GM18870 (cell line): ENCODE measurements around the gene QTRT2.

Source experiments
- ATAC-seq: cut with Tn5 transposase; IDR thresholded peaks from one replicate; pipeline ENCODE4 v1.9.1; 2021; ENCODE audit warnings: moderate library complexity; ENCODE audit not compliant: unreplicated experiment

The QTRT2 gene

GRCh38 chr3:114076711-114077110 lies 20.2 kb downstream of the QTRT2 start:
- no peak for ATAC-seq

GRCh38 chr3:114078126-114078525 lies 21.6 kb downstream of the QTRT2 start:
- no peak for ATAC-seq

GRCh38 chr3:114079761-114080160 lies 23.2 kb downstream of the QTRT2 start:
- ATAC-seq = no peak

GRCh38 chr3:114080201-114080600 lies 23.7 kb downstream of the QTRT2 start:
- no peak for ATAC-seq

GRCh38 chr3:114081037-114081436 lies 24.5 kb downstream of the QTRT2 start:
- ATAC-seq = no peak

- no peak for ATAC-seq
Observed at GRCh38 chr3:114083112-114083511, 26.6 kb downstream of the QTRT2 start.

- no peak for ATAC-seq
Observed at GRCh38 chr3:114086356-114086755, 29.8 kb downstream of the QTRT2 start.

- ATAC-seq = no peak
Observed at GRCh38 chr3:114089675-114090074, 33.1 kb downstream of the QTRT2 start.

- no peak for ATAC-seq
Observed at GRCh38 chr3:114092151-114093015, 35.8 kb downstream of the QTRT2 start.

GRCh38 chr3:114093016-114093380 lies 36.5 kb downstream of the QTRT2 start:
- ATAC-seq = no peak

- no peak for ATAC-seq
Observed at GRCh38 chr3:114093596-114093995, 37.1 kb downstream of the QTRT2 start.

- ATAC-seq = no peak
Observed at GRCh38 chr3:114095796-114096195, 39.3 kb downstream of the QTRT2 start.

GRCh38 chr3:114101101-114101500 lies 44.6 kb downstream of the QTRT2 start:
- no peak for ATAC-seq

- no peak for ATAC-seq
Observed at GRCh38 chr3:114103181-114103580, 46.6 kb downstream of the QTRT2 start.

- no peak for ATAC-seq
Observed at GRCh38 chr3:114103858-114104257, 47.3 kb downstream of the QTRT2 start.

GRCh38 chr3:114104414-114104813 lies 47.9 kb downstream of the QTRT2 start:
- no peak for ATAC-seq

- ATAC-seq = no peak
Observed at GRCh38 chr3:114108137-114108536, 51.6 kb downstream of the QTRT2 start.

GRCh38 chr3:114110439-114110838 lies 53.9 kb downstream of the QTRT2 start:
- no peak for ATAC-seq

- ATAC-seq = no peak
Observed at GRCh38 chr3:114111060-114111770, 54.7 kb downstream of the QTRT2 start.

- ATAC-seq = no peak
Observed at GRCh38 chr3:114112696-114113095, 56.2 kb downstream of the QTRT2 start.

- no peak for ATAC-seq
Observed at GRCh38 chr3:114114719-114115118, 58.2 kb downstream of the QTRT2 start.

GRCh38 chr3:114115143-114115542 lies 58.6 kb downstream of the QTRT2 start:
- ATAC-seq = no peak
